GM18907 (cell line): ENCODE data around the gene CD300LF.

ENCODE experiments used
- ATAC-seq: cut with Tn5 transposase; IDR thresholded peaks from one replicate; pipeline ENCODE4 v1.9.1; 2021; ENCODE audit warnings: mild to moderate bottlenecking, moderate library complexity; ENCODE audit not compliant: unreplicated experiment

Gene CD300LF

GRCh38 chr17:74645010-74645409 is 67.7 kb downstream of the CD300LF start:
- ATAC-seq, result no peak

GRCh38 chr17:74644419-74644818 is 68.3 kb downstream of the CD300LF start:
- no peak for ATAC-seq
